Loucy (cell line): ENCODE results near the gene BABAM2.

ENCODE experiments used
- CTCF ChIP-seq: fragments of 200-600 bp; sonication (generic); conservative IDR thresholded peaks from 2 replicates; pipeline ENCODE4 v1.5.1; 2014; ENCODE audit warnings: mild to moderate bottlenecking, antibody characterized with exemption, low read length
- EZH2phosphoT487 ChIP-seq: fragments of 200-600 bp; IDR thresholded peaks from 2 replicates; pipeline ENCODE4 v1.6.1; 2018; ENCODE audit warnings: antibody characterized with exemption, mild to moderate bottlenecking, moderate library complexity, borderline replicate concordance

GRCh38 chr2:28045676-28046351, 155.3 kb downstream of the BABAM2 start:
- no peak for TF ChIP-seq CTCF
- no peak for TF ChIP-seq EZH2phosphoT487
